ENCODE results near the gene PRMT3.

GRCh38 chr11:20438637-20439036, 51.1 kb downstream of the PRMT3 start:
- TF ChIP-seq POLR2A (IDR thresholded peaks at IDR 0.05) = no peak
- no peak for TF ChIP-seq POLR2AphosphoS5 (IDR thresholded peaks at IDR 0.05)
- TF ChIP-seq, protein P1, sequence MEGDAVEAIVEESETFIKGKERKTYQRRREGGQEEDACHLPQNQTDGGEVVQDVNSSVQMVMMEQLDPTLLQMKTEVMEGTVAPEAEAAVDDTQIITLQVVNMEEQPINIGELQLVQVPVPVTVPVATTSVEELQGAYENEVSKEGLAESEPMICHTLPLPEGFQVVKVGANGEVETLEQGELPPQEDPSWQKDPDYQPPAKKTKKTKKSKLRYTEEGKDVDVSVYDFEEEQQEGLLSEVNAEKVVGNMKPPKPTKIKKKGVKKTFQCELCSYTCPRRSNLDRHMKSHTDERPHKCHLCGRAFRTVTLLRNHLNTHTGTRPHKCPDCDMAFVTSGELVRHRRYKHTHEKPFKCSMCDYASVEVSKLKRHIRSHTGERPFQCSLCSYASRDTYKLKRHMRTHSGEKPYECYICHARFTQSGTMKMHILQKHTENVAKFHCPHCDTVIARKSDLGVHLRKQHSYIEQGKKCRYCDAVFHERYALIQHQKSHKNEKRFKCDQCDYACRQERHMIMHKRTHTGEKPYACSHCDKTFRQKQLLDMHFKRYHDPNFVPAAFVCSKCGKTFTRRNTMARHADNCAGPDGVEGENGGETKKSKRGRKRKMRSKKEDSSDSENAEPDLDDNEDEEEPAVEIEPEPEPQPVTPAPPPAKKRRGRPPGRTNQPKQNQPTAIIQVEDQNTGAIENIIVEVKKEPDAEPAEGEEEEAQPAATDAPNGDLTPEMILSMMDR (IDR thresholded peaks at IDR 0.05) = no peak

All from breast epithelium (tissue), 3 donors.